ENCODE data around the gene CKAP2L. TPM values are rescaled to one million over a fixed set of nuclear protein-coding genes. Genes with fewer than 3 reads are reported as not detected.

Gene CKAP2L
- total and polyA plus RNA-seq, 10 of the 15 experiments (the other 5 are each of a cell fraction or from before 2014, with no cell fraction given), result 10.5 to 37.4 (median 20.2) TPM

DNA sequence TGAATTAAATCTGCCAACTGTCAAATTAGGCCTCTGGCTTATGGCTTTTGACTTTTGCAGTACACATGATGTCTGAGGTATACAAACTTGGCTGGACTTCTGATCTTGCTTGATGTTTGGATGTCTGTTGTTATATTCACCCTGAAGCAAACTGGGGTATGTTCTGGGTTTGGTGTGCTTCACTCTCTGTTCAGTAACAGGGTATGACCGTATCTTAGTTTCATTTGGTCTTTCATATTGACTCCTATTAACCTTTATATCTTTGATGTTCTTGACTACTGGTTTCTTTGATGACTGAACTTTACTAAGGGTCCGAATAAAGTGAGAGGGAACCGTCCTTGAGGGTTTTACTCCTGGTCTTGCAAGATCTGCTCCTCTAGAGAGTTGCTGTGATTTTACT lies 8.2 kb downstream of the CKAP2L start:
- FAIRE-seq, result no peak

DNA sequence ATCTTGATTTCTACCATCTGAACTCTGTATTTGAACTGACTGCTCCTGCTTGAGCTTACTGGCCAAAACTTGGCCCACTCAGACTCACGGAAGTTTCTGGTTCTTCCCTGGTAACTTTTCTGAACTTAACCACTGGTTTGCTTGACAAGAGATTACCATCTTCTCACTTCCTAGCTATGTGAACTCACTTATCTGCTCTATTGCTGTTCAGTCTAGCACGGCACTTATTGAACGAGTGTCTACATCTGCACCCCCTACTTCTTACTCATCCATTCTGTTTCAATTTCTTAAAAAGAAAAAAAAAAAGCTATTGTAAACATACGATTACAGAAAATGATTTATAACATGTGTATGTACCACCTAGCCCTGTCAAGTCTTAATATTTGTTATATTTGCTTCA lies 9.0 kb downstream of the CKAP2L start:
- in situ Hi-C loops (cut with MboI) (no loop called here), intact Hi-C loops (cut with micrococcal nuclease; ENCODE audit: unreplicated experiment) (no loop called here)
- POLR2A ChIA-PET, result interaction anchor here (0.6 to 1.5 kb wide), 5 partner anchors 27 to 851 kb away, joined by 3 to 4 read pairs (median 3); no protein-coding TSS in a partner anchor
- no peak overlapping the region for H3K4me2 ChIP-seq (ENCODE audit: control insufficient read depth, insufficient read depth)
- H3K79me2 ChIP-seq (ENCODE audit: control insufficient read depth, insufficient read depth, low read length), result no peaks in the 10 kb centered on the region; the same call in none of the 2 replicates
- no peak for FAIRE-seq
- H4K20me1 ChIP-seq (ENCODE audit: control insufficient read depth, insufficient read depth), result no peaks in the 10 kb centered on the region
- H2AFZ ChIP-seq (ENCODE audit: control insufficient read depth, low read depth, low read length), result no peak overlapping the region
- SMC1A ChIA-PET (ENCODE audit: uncharacterized antibody, unreplicated experiment), result interaction anchor here (1.3 to 10.4 kb wide), 4 partner anchors 9 to 187 kb away, joined by 5 to 362 read pairs (median 21); partner anchors contain the start of gene CKAP2L
- RAD21 ChIA-PET (ENCODE audit: unreplicated experiment), result interaction anchor here (0.7 to 10.0 kb wide), 6 partner anchors 26 to 186 kb away, joined by 3 to 281 read pairs (median 4); no protein-coding TSS in a partner anchor
- H3K9me3 ChIP-seq (replicated peaks; ENCODE audit: control insufficient read depth, insufficient read depth, low read length), result no peaks in the 10 kb centered on the region
- no peak overlapping the region for H3K27ac ChIP-seq (ENCODE audit: control insufficient read depth, insufficient read depth)
- WGBS (ENCODE audit: insufficient coverage, insufficient replicate concordance, low lambda C conversion rate, missing lambda C conversion rate), result 69% methylated on average over 4 of the region's 4 CpGs
- no peak overlapping the region for H3K4me3 ChIP-seq
- no peak for ATAC-seq
- H3K27me3 ChIP-seq (replicated peaks in 1 of 2; ENCODE audit: control insufficient read depth in 2 of 2, insufficient read depth in 2 of 2, low read length in 1 of 2), result no peaks in the 10 kb centered on the region
- CTCF ChIA-PET, result interaction anchor here (0.7 to 17.7 kb wide), 5 partner anchors 66 to 187 kb away, joined by 3 to 496 read pairs (median 5); no protein-coding TSS in a partner anchor
- BruUV-seq (replicated peaks), result no TSS peak
- H3K36me3 ChIP-seq (ENCODE audit: control insufficient read depth in 2 of 2, insufficient read depth in 2 of 2, low read length in 1 of 2), result peaks cover 4 to 26% of the 10 kb centered on the region in 2 experiments
- no peak for DNase-seq (ENCODE audit: low read depth, low spot score)
- no peaks in the 10 kb centered on the region for H3K4me1 ChIP-seq (ENCODE audit: control insufficient read depth, insufficient read depth, low read length)
- no peak overlapping the region for H3K9ac ChIP-seq (ENCODE audit: control insufficient read depth, insufficient read depth, low read length)
- no peak for TF ChIP-seq NFXL1 (IDR thresholded peaks at IDR 0.05; ENCODE audit: borderline replicate concordance)
- TF ChIP-seq, protein P1, sequence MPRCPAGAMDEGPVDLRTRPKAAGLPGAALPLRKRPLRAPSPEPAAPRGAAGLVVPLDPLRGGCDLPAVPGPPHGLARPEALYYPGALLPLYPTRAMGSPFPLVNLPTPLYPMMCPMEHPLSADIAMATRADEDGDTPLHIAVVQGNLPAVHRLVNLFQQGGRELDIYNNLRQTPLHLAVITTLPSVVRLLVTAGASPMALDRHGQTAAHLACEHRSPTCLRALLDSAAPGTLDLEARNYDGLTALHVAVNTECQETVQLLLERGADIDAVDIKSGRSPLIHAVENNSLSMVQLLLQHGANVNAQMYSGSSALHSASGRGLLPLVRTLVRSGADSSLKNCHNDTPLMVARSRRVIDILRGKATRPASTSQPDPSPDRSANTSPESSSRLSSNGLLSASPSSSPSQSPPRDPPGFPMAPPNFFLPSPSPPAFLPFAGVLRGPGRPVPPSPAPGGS (IDR thresholded peaks at IDR 0.05; ENCODE audit: borderline replicate concordance, insufficient read depth, low read depth, low read length, poor library complexity, severe bottlenecking), result no peak
- no peak for TF ChIP-seq HDAC2 (IDR thresholded peaks at IDR 0.05)
- TF ChIP-seq CBFB (IDR thresholded peaks at IDR 0.05; ENCODE audit: low read depth), result no peak
- TF ChIP-seq, protein P2, sequence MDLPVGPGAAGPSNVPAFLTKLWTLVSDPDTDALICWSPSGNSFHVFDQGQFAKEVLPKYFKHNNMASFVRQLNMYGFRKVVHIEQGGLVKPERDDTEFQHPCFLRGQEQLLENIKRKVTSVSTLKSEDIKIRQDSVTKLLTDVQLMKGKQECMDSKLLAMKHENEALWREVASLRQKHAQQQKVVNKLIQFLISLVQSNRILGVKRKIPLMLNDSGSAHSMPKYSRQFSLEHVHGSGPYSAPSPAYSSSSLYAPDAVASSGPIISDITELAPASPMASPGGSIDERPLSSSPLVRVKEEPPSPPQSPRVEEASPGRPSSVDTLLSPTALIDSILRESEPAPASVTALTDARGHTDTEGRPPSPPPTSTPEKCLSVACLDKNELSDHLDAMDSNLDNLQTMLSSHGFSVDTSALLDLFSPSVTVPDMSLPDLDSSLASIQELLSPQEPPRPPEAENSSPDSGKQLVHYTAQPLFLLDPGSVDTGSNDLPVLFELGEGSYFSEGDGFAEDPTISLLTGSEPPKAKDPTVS (IDR thresholded peaks at IDR 0.05; ENCODE audit: low read depth, low read length), result no peak
- no peak for TF ChIP-seq NR2F1 (conservative IDR thresholded peaks at IDR 0.05)
- no peak for TF ChIP-seq LARP7 (IDR thresholded peaks at IDR 0.05)
- no peak for TF ChIP-seq NR2C1 (IDR thresholded peaks at IDR 0.05)
- no peak for TF ChIP-seq NR2C2 (IDR thresholded peaks at IDR 0.05; ENCODE audit: borderline replicate concordance, control insufficient read depth, insufficient read length, low read depth)
- no peak for TF ChIP-seq HCFC1 (IDR thresholded peaks at IDR 0.05; ENCODE audit: low read length)

More for the DNA sequence above, 8.2 kb downstream of the CKAP2L start:
- Histone ChIP-seq H3K4me3 (no peak overlapping the region), H3K27ac (ENCODE audit: control insufficient read depth, insufficient read depth) (no peak overlapping the region), H3K9me3 (replicated peaks; ENCODE audit: control insufficient read depth, insufficient read depth, low read length) (no peaks in the 10 kb centered on the region), H3K4me2 (ENCODE audit: control insufficient read depth, insufficient read depth) (no peak overlapping the region), H2AFZ (ENCODE audit: control insufficient read depth, low read depth, low read length) (no peak overlapping the region; the same call in 1 of the 2 replicates), H3K9ac (ENCODE audit: control insufficient read depth, insufficient read depth, low read length) (no peak overlapping the region), H3K4me1 (ENCODE audit: control insufficient read depth, insufficient read depth, low read length) (no peaks in the 10 kb centered on the region), H3K36me3 (ENCODE audit: control insufficient read depth in 2 of 2, insufficient read depth in 2 of 2, low read length in 1 of 2) (peaks cover 4 to 26% of the 10 kb centered on the region in 2 experiments), H4K20me1 (ENCODE audit: control insufficient read depth, insufficient read depth) (no peaks in the 10 kb centered on the region), H3K79me2 (ENCODE audit: control insufficient read depth, insufficient read depth, low read length) (no peaks in the 10 kb centered on the region; the same call in none of the 2 replicates), H3K27me3 (replicated peaks in 1 of 2; ENCODE audit: control insufficient read depth in 2 of 2, insufficient read depth in 2 of 2, low read length in 1 of 2) (no peaks in the 10 kb centered on the region)
- ChIA-PET SMC1A (ENCODE audit: uncharacterized antibody, unreplicated experiment) (interaction anchor here (1.3 to 10.4 kb wide), 2 partner anchors 25 to 126 kb away, joined by 6 to 362 read pairs; no protein-coding TSS in a partner anchor), POLR2A (interaction anchor here (0.6 to 1.1 kb wide), 2 partner anchors 26 to 852 kb away, joined by 3 read pairs; no protein-coding TSS in a partner anchor), CTCF (interaction anchor here (0.6 to 17.7 kb wide), 5 partner anchors 66 to 186 kb away, joined by 3 to 496 read pairs (median 7); no protein-coding TSS in a partner anchor), RAD21 (ENCODE audit: unreplicated experiment) (interaction anchor here (0.9 to 10.0 kb wide), 3 partner anchors 76 to 185 kb away, joined by 3 to 281 read pairs (median 227); no protein-coding TSS in a partner anchor)
- intact Hi-C loops (cut with micrococcal nuclease; ENCODE audit: unreplicated experiment), result loop anchor here (2.0 kb wide), 1 partner anchor 57 kb away; no protein-coding TSS in a partner anchor
- 26% methylated on average over 3 of the region's 3 CpGs for WGBS (ENCODE audit: insufficient coverage, insufficient replicate concordance, low lambda C conversion rate, missing lambda C conversion rate)
- in situ Hi-C loops (cut with MboI), result no loop called here
- BruUV-seq (replicated peaks), result TSS peak; percentile 55
- peak; percentile 64 for ATAC-seq
- TF ChIP-seq TCF7 (IDR thresholded peaks at IDR 0.05; ENCODE audit: borderline replicate concordance) (peak; percentile 63; the same call in 1 of the 2 replicates), ZZZ3 (IDR thresholded peaks at IDR 0.05; ENCODE audit: control insufficient read depth, insufficient read length, low read depth) (no peak)
- no peak for DNase-seq (ENCODE audit: low read depth, low spot score)
